ENCODE measurements around the gene RAB7A. TPM values are rescaled to one million over a fixed set of nuclear protein-coding genes. Genes with fewer than 3 reads are reported as not detected.

Gene RAB7A
- total and polyA plus RNA-seq, 2 of the 13 experiments (the other 11 are each of a cell fraction or from before 2014, with no cell fraction given) = 26.5 to 182 TPM

- TF ChIP-seq ZNF597 (CRISPR knock-in tag; IDR thresholded peaks at IDR 0.05) (no peak), HES4 (CRISPR knock-in tag; IDR thresholded peaks at IDR 0.05; ENCODE audit: borderline replicate concordance) (peak; percentile 93), FOXP1 (IDR thresholded peaks at IDR 0.05) (no peak), FOXP1 (CRISPR knock-in tag; IDR thresholded peaks at IDR 0.05) (0 out of 2 replicates have a peak, but pooled peaks have one; percentile 14), MZF1 (CRISPR knock-in tag; IDR thresholded peaks at IDR 0.05; ENCODE audit: borderline replicate concordance) (no peak), NBN (conservative IDR thresholded peaks at IDR 0.05) (no peak), HIC2 (CRISPR knock-in tag; IDR thresholded peaks at IDR 0.05; ENCODE audit: low read depth) (no peak), ZNF383 (CRISPR knock-in tag; IDR thresholded peaks at IDR 0.05; ENCODE audit: borderline replicate concordance) (no peak), ZXDC (CRISPR knock-in tag; IDR thresholded peaks at IDR 0.05) (no peak), IRF1 (CRISPR knock-in tag; IDR thresholded peaks at IDR 0.05; ENCODE audit: low read depth) (no peak), ZNF770 (CRISPR knock-in tag; IDR thresholded peaks at IDR 0.05) (peak; percentile 52; the same call in 1 of the 2 replicates), ZNF589 (CRISPR knock-in tag; conservative IDR thresholded peaks at IDR 0.05) (peak; percentile 59; the same call in 1 of the 2 replicates), KDM4B (CRISPR knock-in tag; IDR thresholded peaks at IDR 0.05) (no peak), AKNA (CRISPR knock-in tag; IDR thresholded peaks at IDR 0.05; ENCODE audit: borderline replicate concordance) (no peak)
Observed at GRCh38 chr3:128726023-128727016, at the start of gene RAB7A (continued).
